Astrocyte (in vitro differentiated cells and primary cell): ENCODE results near the gene MSX2. TPM values are rescaled to one million over a fixed set of nuclear protein-coding genes. Genes with fewer than 3 reads are reported as not detected.
A peak's percentile ranks its signal among the peaks of the same experiment; 100 is the strongest.

Experiments
- DNase-seq: peaks from one replicate; pipeline ENCODE4 v3.0.0-alpha.2; 2010; ENCODE audit warnings: low read depth
- FAIRE-seq: peaks from 2 replicates; lab custom pipeline; 2011; peaks lifted over from hg19 to GRCh38; lab: Jason Lieb, UNC
- H2AFZ ChIP-seq: 2 replicates; pipeline ENCODE4 v1.6.0; 2012; ENCODE audit warnings: low read depth, low read length, inconsistent platforms
- H3K27ac ChIP-seq: 2 replicates; pipeline ENCODE4 v1.5.1; 2011; ENCODE audit warnings: low read depth, low read length, inconsistent platforms
- H3K27me3 ChIP-seq: 2 replicates; pipeline ENCODE4 v1.6.0; 2011; ENCODE audit warnings: low read length, inconsistent platforms; ENCODE audit not compliant: insufficient read depth
- H3K36me3 ChIP-seq: 2 replicates; pipeline ENCODE4 v1.5.1; 2011; ENCODE audit warnings: low read length, inconsistent platforms; ENCODE audit not compliant: insufficient read depth
- H3K4me1 ChIP-seq: 2 replicates; pipeline ENCODE4 v1.5.1; 2011; ENCODE audit warnings: low read length, inconsistent platforms; ENCODE audit not compliant: insufficient read depth
- H3K4me2 ChIP-seq: 2 replicates; pipeline ENCODE4 v1.6.0; 2012; ENCODE audit warnings: low read length, inconsistent platforms
- H3K4me3 ChIP-seq: 2 replicates; pipeline ENCODE4 v1.5.1; 2011; ENCODE audit warnings: low read depth, mild to moderate bottlenecking, low read length, inconsistent platforms; ENCODE audit not compliant: insufficient read depth
- H3K79me2 ChIP-seq: 2 replicates; pipeline ENCODE4 v1.6.0; 2012; ENCODE audit warnings: mild to moderate bottlenecking, low read length, inconsistent platforms; ENCODE audit not compliant: insufficient read depth
- H3K9ac ChIP-seq: 2 replicates; pipeline ENCODE4 v1.6.0; 2012; ENCODE audit warnings: mild to moderate bottlenecking, low read length, inconsistent platforms
- H3K9me3 ChIP-seq: 2 replicates; pipeline ENCODE4 v1.5.1; 2012; ENCODE audit warnings: low read depth, mild to moderate bottlenecking, low read length, inconsistent platforms; ENCODE audit not compliant: insufficient read depth
- H4K20me1 ChIP-seq: 2 replicates; pipeline ENCODE4 v1.6.0; 2012; ENCODE audit warnings: low read length, inconsistent platforms; ENCODE audit not compliant: insufficient read depth
- H3K27ac Mint-ChIP-seq: one replicate; pipeline ENCODE4 v1.8.0; 2021; ENCODE audit warnings: mild to moderate bottlenecking, mixed read lengths; ENCODE audit not compliant: unreplicated experiment
- H3K27me3 Mint-ChIP-seq: one replicate; pipeline ENCODE4 v1.8.0; 2021; ENCODE audit warnings: low read depth, mixed read lengths; ENCODE audit not compliant: unreplicated experiment
- H3K36me3 Mint-ChIP-seq: one replicate; pipeline ENCODE4 v1.8.0; 2021; ENCODE audit warnings: low read depth, mixed read lengths; ENCODE audit not compliant: unreplicated experiment
- H3K4me1 Mint-ChIP-seq: one replicate; pipeline ENCODE4 v1.8.0; 2021; ENCODE audit warnings: low read depth, mixed read lengths; ENCODE audit not compliant: unreplicated experiment
- H3K4me3 Mint-ChIP-seq: one replicate; pipeline ENCODE4 v1.8.0; 2021; ENCODE audit warnings: mild to moderate bottlenecking, moderate library complexity, mixed read lengths; ENCODE audit not compliant: unreplicated experiment
- H3K9me3 Mint-ChIP-seq: one replicate; pipeline ENCODE4 v1.8.0; 2021; ENCODE audit warnings: mild to moderate bottlenecking, mixed read lengths; ENCODE audit not compliant: unreplicated experiment
- EZH2 ChIP-seq: IDR thresholded peaks from 2 replicates; pipeline ENCODE4 v1.6.1; 2012; ENCODE audit warnings: mild to moderate bottlenecking, low read length, inconsistent platforms; ENCODE audit not compliant: insufficient read depth
- total RNA-seq: library from RNA; stranded (reverse); gene quantifications from 2 replicates; pipeline ENCODE4 v1.2.1, GENCODE V29; 2021
- TF ChIP-seq, protein P1 (sequence below): IDR thresholded peaks from 2 replicates; pipeline ENCODE4 v1.5.1; 2011; ENCODE audit warnings: low read depth, mild to moderate bottlenecking, inconsistent platforms, low read length, moderate library complexity; ENCODE audit not compliant: insufficient read depth

The MSX2 gene
- total RNA-seq, 1 donor from 2014 or later: 12.0 TPM

DNA sequence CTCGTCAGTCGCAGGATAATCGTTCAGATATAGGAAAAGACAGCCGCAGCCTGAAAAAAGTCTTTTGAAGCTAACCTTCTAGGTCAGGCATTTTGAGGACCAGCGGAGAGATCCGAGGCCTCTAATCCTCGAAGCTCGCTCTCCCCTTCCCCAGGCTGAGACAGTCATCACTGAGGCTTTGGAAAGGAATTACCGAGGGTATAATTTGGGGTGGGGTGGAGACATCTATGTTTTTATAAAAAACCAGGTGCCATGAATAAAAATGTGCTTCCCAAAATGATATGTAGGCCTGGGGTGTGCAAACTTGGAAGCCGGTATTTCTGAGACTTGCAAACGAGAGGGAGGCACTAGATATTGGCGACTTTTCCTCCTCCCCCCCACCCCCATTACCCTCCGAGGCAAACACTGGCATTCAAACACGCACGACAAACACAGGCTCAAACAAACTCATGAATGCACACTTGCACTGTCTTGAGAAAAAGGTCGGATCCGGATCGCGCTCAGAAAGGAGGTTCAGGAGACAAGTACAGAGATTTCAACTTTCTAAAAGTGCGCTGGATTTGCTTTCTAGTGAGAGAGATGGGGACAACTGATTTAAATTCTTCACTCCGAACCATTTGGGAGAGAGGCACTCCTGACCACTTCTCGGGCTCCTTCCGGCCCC lies 935 bp upstream of the MSX2 start:
- peaks cover 4% of the 10 kb centered on the region for H3K9me3 Mint-ChIP-seq

DNA sequence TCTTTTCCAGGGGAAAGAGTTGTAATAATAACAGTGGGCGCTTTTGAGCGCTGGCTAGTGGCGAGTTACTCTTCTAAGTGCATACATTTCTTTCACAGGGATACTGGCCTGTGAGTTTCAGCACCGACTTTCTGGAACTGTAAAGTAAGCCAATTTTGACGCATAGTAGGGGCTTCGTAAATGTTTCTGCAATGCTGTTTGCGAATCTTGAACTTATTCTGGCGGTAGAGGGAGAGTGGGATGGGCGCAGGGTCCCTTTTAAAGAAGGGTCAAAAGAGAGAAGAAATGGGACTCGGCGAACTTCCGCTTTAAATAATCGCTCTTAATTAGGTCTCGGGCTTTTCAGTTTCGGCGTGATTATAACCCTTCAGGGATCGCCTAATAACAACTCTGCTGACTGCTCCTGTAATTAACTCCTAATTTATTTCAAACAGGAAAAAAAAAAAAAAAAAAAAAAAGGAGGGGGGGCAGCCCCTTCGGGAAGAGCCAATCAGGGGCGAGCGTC lies 351 bp upstream of the MSX2 start:
- Mint-ChIP-seq H3K9me3 (peaks cover 6% of the 10 kb centered on the region), H3K4me3 (peak overlapping the region; percentile 83), H3K27ac (peak overlapping the region; percentile 15), H3K36me3 (peaks cover 5% of the 10 kb centered on the region), H3K4me1 (peaks cover 3% of the 10 kb centered on the region), H3K27me3 (peaks cover 86% of the 10 kb centered on the region)
- H3K79me2 ChIP-seq: peaks cover 5% of the 10 kb centered on the region
- DNase-seq: no peak
- peak overlapping the region; percentile 98 for H3K4me2 ChIP-seq
- H3K4me3 ChIP-seq: peak overlapping the region; percentile 77
- H4K20me1 ChIP-seq: peaks cover 16% of the 10 kb centered on the region
- H3K27ac ChIP-seq: no peak overlapping the region
- peaks cover 72% of the 10 kb centered on the region for H3K27me3 ChIP-seq
- no peaks in the 10 kb centered on the region for H3K36me3 ChIP-seq
- H3K9me3 ChIP-seq: no peaks in the 10 kb centered on the region
- no peak for FAIRE-seq
- peak; percentile 36 for TF ChIP-seq EZH2
- TF ChIP-seq, protein P1, sequence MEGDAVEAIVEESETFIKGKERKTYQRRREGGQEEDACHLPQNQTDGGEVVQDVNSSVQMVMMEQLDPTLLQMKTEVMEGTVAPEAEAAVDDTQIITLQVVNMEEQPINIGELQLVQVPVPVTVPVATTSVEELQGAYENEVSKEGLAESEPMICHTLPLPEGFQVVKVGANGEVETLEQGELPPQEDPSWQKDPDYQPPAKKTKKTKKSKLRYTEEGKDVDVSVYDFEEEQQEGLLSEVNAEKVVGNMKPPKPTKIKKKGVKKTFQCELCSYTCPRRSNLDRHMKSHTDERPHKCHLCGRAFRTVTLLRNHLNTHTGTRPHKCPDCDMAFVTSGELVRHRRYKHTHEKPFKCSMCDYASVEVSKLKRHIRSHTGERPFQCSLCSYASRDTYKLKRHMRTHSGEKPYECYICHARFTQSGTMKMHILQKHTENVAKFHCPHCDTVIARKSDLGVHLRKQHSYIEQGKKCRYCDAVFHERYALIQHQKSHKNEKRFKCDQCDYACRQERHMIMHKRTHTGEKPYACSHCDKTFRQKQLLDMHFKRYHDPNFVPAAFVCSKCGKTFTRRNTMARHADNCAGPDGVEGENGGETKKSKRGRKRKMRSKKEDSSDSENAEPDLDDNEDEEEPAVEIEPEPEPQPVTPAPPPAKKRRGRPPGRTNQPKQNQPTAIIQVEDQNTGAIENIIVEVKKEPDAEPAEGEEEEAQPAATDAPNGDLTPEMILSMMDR: peak; percentile 9
- peaks cover 13% of the 10 kb centered on the region for H3K4me1 ChIP-seq
- H2AFZ ChIP-seq: peak overlapping the region; percentile 64
- H3K9ac ChIP-seq: no peak overlapping the region

More for the DNA sequence above, 935 bp upstream of the MSX2 start:
- peaks cover 16% of the 10 kb centered on the region for H4K20me1 ChIP-seq
- peak overlapping the region; percentile 98 for H3K4me2 ChIP-seq
- H2AFZ ChIP-seq: peak overlapping the region; percentile 64
- peak; percentile 49 for TF ChIP-seq EZH2
- TF ChIP-seq, protein P1: no peak
- peaks cover 13% of the 10 kb centered on the region for H3K4me1 ChIP-seq
- no peaks in the 10 kb centered on the region for H3K9me3 ChIP-seq
- peaks cover 5% of the 10 kb centered on the region for H3K79me2 ChIP-seq
- no peaks in the 10 kb centered on the region for H3K36me3 ChIP-seq
- no peak for FAIRE-seq
- peak overlapping the region; percentile 77 for H3K4me3 ChIP-seq
- H3K27ac ChIP-seq: no peak overlapping the region
- Mint-ChIP-seq H3K36me3 (peaks cover 3% of the 10 kb centered on the region), H3K4me1 (peaks cover 3% of the 10 kb centered on the region), H3K4me3 (peak overlapping the region; percentile 83), H3K27ac (no peak overlapping the region), H3K27me3 (peaks cover 86% of the 10 kb centered on the region)
- H3K27me3 ChIP-seq: peaks cover 75% of the 10 kb centered on the region
- H3K9ac ChIP-seq: no peak overlapping the region
- DNase-seq: no peak
